Natural killer cell (primary cell): ENCODE measurements around the gene MYCN. TPM values are rescaled to one million over a fixed set of nuclear protein-coding genes. Genes with fewer than 3 reads are reported as not detected.

Experiments used
- ATAC-seq, 3 donors: fragments of 150-1000 bp in 2 of 3; fragments of 200-7000 bp in 1 of 3; cut with Tn5 transposase; 1 replicate in 1 of 3; 2 replicates in 2 of 3; pipeline ENCODE4 v1.10.0; 2021; ENCODE audit warnings: mild to moderate bottlenecking in 2 of 3, moderate library complexity in 2 of 3
- DNase-seq, 2 donors: peaks; one replicate each; pipeline versions ENCODE4 v3.0.0 to v3.0.0-alpha.2; 2013 to 2021; ENCODE audit warnings: mixed read lengths in 1 of 2
- H3K27ac ChIP-seq: one replicate; pipeline ENCODE4 v1.5.1; 2013; ENCODE audit warnings: mild to moderate bottlenecking, low read length
- H3K27me3 ChIP-seq: one replicate; pipeline ENCODE4 v1.6.1; 2013; ENCODE audit warnings: low read length; ENCODE audit not compliant: control insufficient read depth, insufficient read depth
- H3K36me3 ChIP-seq: one replicate; pipeline ENCODE4 v1.6.1; 2013; ENCODE audit warnings: low read length; ENCODE audit not compliant: control insufficient read depth, insufficient read depth
- H3K4me1 ChIP-seq: one replicate; pipeline ENCODE4 v1.6.1; 2013; ENCODE audit warnings: low read length; ENCODE audit not compliant: control insufficient read depth, insufficient read depth
- H3K4me3 ChIP-seq: one replicate; pipeline ENCODE4 v1.5.1; 2013; ENCODE audit warnings: low read length
- H3K9me3 ChIP-seq: one replicate; pipeline ENCODE4 v1.6.1; 2013; ENCODE audit warnings: low read length; ENCODE audit not compliant: control insufficient read depth, insufficient read depth
- H3K27ac Mint-ChIP-seq, 2 donors: one replicate each; pipeline ENCODE4 v1.8.0; 2022; ENCODE audit warnings: mild to moderate bottlenecking in 2 of 2, mixed read lengths in 2 of 2, moderate library complexity in 1 of 2
- H3K27me3 Mint-ChIP-seq, 2 donors: one replicate each; pipeline ENCODE4 v1.8.0; 2022; ENCODE audit warnings: low read depth in 2 of 2, mixed read lengths in 2 of 2
- H3K36me3 Mint-ChIP-seq: one replicate; pipeline ENCODE4 v1.8.0; 2022; ENCODE audit warnings: mixed read lengths
- H3K4me1 Mint-ChIP-seq, 2 donors: one replicate each; pipeline ENCODE4 v1.8.0; 2022; ENCODE audit warnings: mixed read lengths in 2 of 2
- H3K4me3 Mint-ChIP-seq: one replicate; pipeline ENCODE4 v1.8.0; 2022; ENCODE audit warnings: mild to moderate bottlenecking, moderate library complexity, mixed read lengths
- H3K9me3 Mint-ChIP-seq, 2 donors: one replicate each; pipeline ENCODE4 v1.8.0; 2022; ENCODE audit warnings: mixed read lengths in 2 of 2
- CTCF ChIP-seq: fragments of 200-600 bp; IDR thresholded peaks from one replicate; pipeline ENCODE4 v1.8.0; 2022; ENCODE audit warnings: antibody characterized with exemption
- WGBS: methylation state at CpG from one replicate; pipeline ENCODE4 v1.1.7; 2013; ENCODE audit warnings: missing lambda C conversion rate; ENCODE audit not compliant: insufficient coverage; 5-methylcytosine and 5-hydroxymethylcytosine counted together
- intact Hi-C: fragments of 100-400 bp; cut with micrococcal nuclease; formaldehyde crosslinking; loops from one replicate; pipeline ENCODE4 v1.14.2; 2022
- total RNA-seq, 4 donors: library from RNA; stranded (reverse); fragments of 120-200 nt in 1 of 4; gene quantifications; one replicate each; pipeline versions ENCODE4 v1.2.3 to v1.2.4, GENCODE V29; 2013 to 2022

MYCN gene
- total RNA-seq, 3 donors from 2014 or later (not counting 1 experiment from before 2014, with no cell fraction given), result 0.18 TPM; not detected in 2

GRCh38 chr2:15939556-15939853 is 845 bp upstream of the MYCN start:
- H3K36me3 Mint-ChIP-seq, result no peaks in the 10 kb centered on the region
- ATAC-seq (peak in 2 of 3 donors; percentile 42 to 63), DNase-seq (no peak)
- H3K27me3 ChIP-seq, result peaks cover 33% of the 10 kb centered on the region
- H3K27ac ChIP-seq, result no peak overlapping the region
- no peaks in the 10 kb centered on the region for H3K36me3 ChIP-seq
- intact Hi-C loops, result loop anchor here (2.0 kb wide), 1 partner anchor 669 kb away; no protein-coding TSS in a partner anchor
- H3K4me3 Mint-ChIP-seq, result no peak overlapping the region
- peaks cover 7% of the 10 kb centered on the region in 2 donors for H3K4me1 Mint-ChIP-seq
- H3K27me3 Mint-ChIP-seq, result peaks cover 45 to 56% of the 10 kb centered on the region in 2 donors
- peak; percentile 13 for TF ChIP-seq CTCF
- 4% methylated on average over 21 of the region's 21 CpGs for WGBS
- H3K4me3 ChIP-seq, result no peak overlapping the region
- H3K9me3 Mint-ChIP-seq, result no peaks in the 10 kb centered on the region
- peaks cover 32% of the 10 kb centered on the region for H3K4me1 ChIP-seq
- H3K27ac Mint-ChIP-seq, result no peak overlapping the region
- no peaks in the 10 kb centered on the region for H3K9me3 ChIP-seq

GRCh38 chr2:15940661-15941480 is 521 bp downstream of the MYCN start:
- Histone ChIP-seq H3K4me1 (peaks cover 32% of the 10 kb centered on the region), H3K27me3 (peaks cover 33% of the 10 kb centered on the region), H3K36me3 (no peaks in the 10 kb centered on the region), H3K4me3 (no peak overlapping the region), H3K27ac (no peak overlapping the region), H3K9me3 (no peaks in the 10 kb centered on the region)
- H3K27me3 Mint-ChIP-seq, result peaks cover 53 to 62% of the 10 kb centered on the region in 2 donors
- intact Hi-C loops, result loop anchor here (2.0 kb wide), 1 partner anchor 816 kb away; no protein-coding TSS in a partner anchor
- DNase-seq (peak in 1 of 2 donors; percentile 5), ATAC-seq (no peak)
- under 1% methylated on average over 52 of the region's 52 CpGs for WGBS
- H3K4me1 Mint-ChIP-seq, result peaks cover 7 to 11% of the 10 kb centered on the region in 2 donors
- TF ChIP-seq CTCF, result no peak
- H3K36me3 Mint-ChIP-seq, result peaks cover 5% of the 10 kb centered on the region
- no peaks in the 10 kb centered on the region for H3K9me3 Mint-ChIP-seq
- H3K27ac Mint-ChIP-seq, result no peak overlapping the region
- peak overlapping the region; percentile 68 for H3K4me3 Mint-ChIP-seq

GRCh38 chr2:15941481-15941850 is 1.1 kb downstream of the MYCN start:
- peak overlapping the region; percentile 68 for H3K4me3 Mint-ChIP-seq
- H3K9me3 Mint-ChIP-seq, result no peaks in the 10 kb centered on the region
- H3K4me1 Mint-ChIP-seq, result peaks cover 7 to 11% of the 10 kb centered on the region in 2 donors
- WGBS, result 0% methylated on average over 9 of the region's 14 CpGs
- H3K27ac Mint-ChIP-seq, result no peak overlapping the region
- no peaks in the 10 kb centered on the region for H3K36me3 ChIP-seq
- no peak overlapping the region for H3K27ac ChIP-seq
- peak in 1 of 2 donors; percentile 17 for DNase-seq
- TF ChIP-seq CTCF, result no peak
- no peaks in the 10 kb centered on the region for H3K9me3 ChIP-seq
- peak in 1 of 3 donors; percentile 24 for ATAC-seq
- peaks cover 5% of the 10 kb centered on the region for H3K36me3 Mint-ChIP-seq
- peaks cover 33% of the 10 kb centered on the region for H3K27me3 ChIP-seq
- H3K4me3 ChIP-seq, result no peak overlapping the region
- H3K27me3 Mint-ChIP-seq, result peaks cover 52 to 59% of the 10 kb centered on the region in 2 donors
- intact Hi-C loops, result loop anchor here (2.0 kb wide), 1 partner anchor 815 kb away; no protein-coding TSS in a partner anchor
- H3K4me1 ChIP-seq, result peaks cover 32% of the 10 kb centered on the region
